ENCODE results near the gene NHLRC2. TPM values are rescaled to one million over a fixed set of nuclear protein-coding genes. Genes with fewer than 3 reads are reported as not detected.

NHLRC2 gene
- total and polyA plus RNA-seq, 4 donors: 4.2 to 49.0 (median 26.9) TPM

DNA sequence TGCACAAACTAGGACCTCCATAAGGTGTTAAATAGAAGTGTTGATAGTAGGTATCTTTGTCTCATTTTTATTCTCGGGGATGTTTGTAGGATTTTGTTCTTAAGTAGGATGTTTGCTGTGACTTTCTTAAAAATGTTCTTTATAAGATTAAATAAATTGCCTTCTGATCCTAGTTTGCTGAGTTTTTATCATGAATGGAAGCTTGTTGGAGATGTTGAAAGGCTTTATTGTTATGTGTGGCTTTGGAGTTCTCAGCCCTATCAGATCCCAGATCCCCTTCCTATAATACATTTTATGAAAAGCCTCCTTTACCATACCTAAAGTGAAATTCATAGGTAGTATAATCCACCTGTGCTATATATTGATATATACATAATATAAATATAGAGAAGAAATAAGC, 40.1 kb downstream of the NHLRC2 start:
- Histone ChIP-seq H3K27ac (ENCODE audit: low read depth in 1 of 2, low read length in 1 of 2) (no peak overlapping the region), H3K4me1 (ENCODE audit: control insufficient read depth in 5 of 5, insufficient read depth in 5 of 5, low read length in 5 of 5) (peaks cover 0 to 18% (median 0%) of the 10 kb centered on the region in 5 donors), H3K27me3 (ENCODE audit: control insufficient read depth in 3 of 3, insufficient read depth in 3 of 3, low read length in 2 of 3) (no peaks in the 10 kb centered on the region), H3K4me3 (no peak overlapping the region), H3K9me3 (ENCODE audit: control insufficient read depth in 4 of 4, insufficient read depth in 3 of 4, low read length in 3 of 4) (no peaks in the 10 kb centered on the region), H3K9ac (ENCODE audit: insufficient read depth in 1 of 2, low read length in 2 of 2) (no peak overlapping the region), H3K36me3 (ENCODE audit: control insufficient read depth in 4 of 4, insufficient read depth in 4 of 4, low read length in 4 of 4) (peaks cover 5 to 20% (median 8%) of the 10 kb centered on the region in 4 donors)
- DNase-seq: no peak
- no peak for ATAC-seq (ENCODE audit: insufficient read depth, low FRiP score)
- no peak for TF ChIP-seq CTCF (IDR thresholded peaks at IDR 0.05; ENCODE audit: control extremely low read depth, extremely low read depth)
- 91 to 100% methylated on average over 1 of the region's 1 CpG for WGBS, 2 donors

GRCh38 chr10:113895018-113895417, 40.6 kb downstream of the NHLRC2 start:
- Histone ChIP-seq H3K4me1 (ENCODE audit: control insufficient read depth in 5 of 5, insufficient read depth in 5 of 5, low read length in 5 of 5) (peaks cover 0 to 18% (median 0%) of the 10 kb centered on the region in 5 donors), H3K4me3 (no peak overlapping the region), H3K9me3 (ENCODE audit: control insufficient read depth in 4 of 4, insufficient read depth in 3 of 4, low read length in 3 of 4) (no peaks in the 10 kb centered on the region), H3K36me3 (ENCODE audit: control insufficient read depth in 4 of 4, insufficient read depth in 4 of 4, low read length in 4 of 4) (peaks cover 4 to 18% (median 7%) of the 10 kb centered on the region in 4 donors), H3K9ac (ENCODE audit: insufficient read depth in 1 of 2, low read length in 2 of 2) (no peak overlapping the region), H3K27me3 (ENCODE audit: control insufficient read depth in 3 of 3, insufficient read depth in 3 of 3, low read length in 2 of 3) (no peaks in the 10 kb centered on the region), H3K27ac (ENCODE audit: low read depth in 1 of 2, low read length in 1 of 2) (no peak overlapping the region)
- no peak for ATAC-seq (ENCODE audit: insufficient read depth, low FRiP score)
- DNase-seq: no peak
- TF ChIP-seq CTCF (IDR thresholded peaks at IDR 0.05; ENCODE audit: control extremely low read depth, extremely low read depth): no peak

DNA sequence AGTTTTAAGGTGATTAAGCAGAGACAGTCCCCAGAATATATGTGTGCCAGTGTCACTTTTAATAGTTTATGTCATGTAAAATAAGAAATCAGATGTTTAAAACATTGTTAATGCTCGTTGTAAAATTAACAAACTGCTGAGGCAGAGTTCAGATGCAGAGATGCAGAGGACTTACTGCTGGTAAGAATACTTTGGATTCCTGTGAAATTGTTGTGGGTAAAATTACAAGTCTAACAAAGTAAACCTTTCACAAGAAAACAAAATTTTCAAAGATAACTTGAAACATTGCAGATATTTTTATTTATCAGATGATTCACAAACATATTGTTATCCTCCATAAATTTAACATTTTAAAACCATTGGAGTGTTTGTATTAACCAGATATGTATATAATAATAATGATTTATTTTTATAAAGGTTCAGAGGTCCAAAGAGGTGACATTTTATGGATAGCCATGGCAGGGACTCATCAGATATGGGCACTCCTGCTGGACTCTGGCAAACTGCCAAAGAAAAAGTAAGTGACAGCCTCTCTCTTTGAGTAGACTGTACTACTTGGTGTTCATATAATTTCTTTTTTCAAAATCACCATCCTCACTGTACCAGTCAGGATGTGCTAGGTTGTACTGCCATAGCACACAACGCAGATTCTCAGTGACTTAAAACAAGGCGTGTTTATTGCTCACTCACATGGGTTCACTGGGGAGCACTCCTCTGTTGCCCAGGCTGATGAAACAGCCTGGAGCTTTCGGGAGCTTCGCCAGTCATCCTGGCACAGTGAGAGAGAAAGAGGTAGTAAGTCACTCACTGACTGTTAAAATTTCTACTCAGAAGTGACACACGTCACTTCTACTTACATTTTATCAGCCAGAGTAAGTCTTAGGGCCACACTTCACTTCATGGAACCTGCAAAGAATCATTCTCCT, 43.5 kb downstream of the NHLRC2 start:
- peaks cover 0 to 12% (median 0%) of the 10 kb centered on the region in 5 donors for H3K4me1 ChIP-seq (ENCODE audit: control insufficient read depth in 5 of 5, insufficient read depth in 5 of 5, low read length in 5 of 5)
- no peak for TF ChIP-seq CTCF (IDR thresholded peaks at IDR 0.05; ENCODE audit: control extremely low read depth, extremely low read depth)
- no peaks in the 10 kb centered on the region for H3K27me3 ChIP-seq (ENCODE audit: control insufficient read depth in 3 of 3, insufficient read depth in 3 of 3, low read length in 2 of 3)
- H3K36me3 ChIP-seq (ENCODE audit: control insufficient read depth in 4 of 4, insufficient read depth in 4 of 4, low read length in 4 of 4): peaks cover 7 to 23% (median 15%) of the 10 kb centered on the region in 4 donors
- no peak overlapping the region for H3K4me3 ChIP-seq
- no peaks in the 10 kb centered on the region for H3K9me3 ChIP-seq (ENCODE audit: control insufficient read depth in 4 of 4, insufficient read depth in 3 of 4, low read length in 3 of 4)
- H3K9ac ChIP-seq (ENCODE audit: insufficient read depth in 1 of 2, low read length in 2 of 2): no peak overlapping the region
- ATAC-seq (ENCODE audit: insufficient read depth, low FRiP score): no peak
- H3K27ac ChIP-seq (ENCODE audit: low read depth in 1 of 2, low read length in 1 of 2): peak overlapping the region in 1 of 2 donors; percentile 30
- no peak for DNase-seq
- 80 to 88% methylated on average over 6 of the region's 6 CpGs for WGBS, 2 donors
